DND-41 (cell line): ENCODE results near the gene C14orf119.

ENCODE experiments used
- ATAC-seq: fragments of 200-7000 bp; cut with Tn5 transposase; 3 replicates; pipeline ENCODE4 v1.9.1; 2021; ENCODE audit warnings: low read depth; ENCODE audit not compliant: insufficient read depth
- DNase-seq: peaks from one replicate; pipeline ENCODE4 v3.0.0-alpha.2; 2020
- H2AFZ ChIP-seq: 2 replicates; pipeline ENCODE4 v1.6.0; 2012; ENCODE audit warnings: low read depth, low read length
- H3K27ac ChIP-seq: 2 replicates; pipeline ENCODE4 v1.5.1; 2012; ENCODE audit warnings: low read length, inconsistent platforms
- H3K27me3 ChIP-seq: fragments of 200-600 bp; sonication (generic); 2 replicates; pipeline ENCODE4 v1.6.0; 2012; ENCODE audit warnings: low read length, mild to moderate bottlenecking, inconsistent platforms; ENCODE audit not compliant: insufficient read depth, poor library complexity
- H3K36me3 ChIP-seq: 2 replicates; pipeline ENCODE4 v1.5.1; 2012; ENCODE audit warnings: low read length, inconsistent platforms; ENCODE audit not compliant: insufficient read depth
- H3K4me1 ChIP-seq: 2 replicates; pipeline ENCODE4 v1.5.1; 2012; ENCODE audit warnings: mild to moderate bottlenecking, low read length; ENCODE audit not compliant: insufficient read depth
- H3K4me2 ChIP-seq: 2 replicates; pipeline ENCODE4 v1.6.0; 2012; ENCODE audit warnings: mild to moderate bottlenecking, moderate library complexity, low read length, inconsistent platforms; ENCODE audit not compliant: insufficient read depth
- H3K4me3 ChIP-seq, 2 experiments: fragments of 200-600 bp in 1 of 2; shearing (Covaris generic) in 1 of 2; 2 replicates each; pipeline ENCODE4 v1.5.1; 2012 to 2016; ENCODE audit warnings: inconsistent platforms in 2 of 2, low read length in 2 of 2, mild to moderate bottlenecking in 2 of 2, low read depth in 1 of 2, moderate library complexity in 1 of 2
- H3K79me2 ChIP-seq: 2 replicates; pipeline ENCODE4 v1.6.0; 2012; ENCODE audit warnings: low read length, inconsistent platforms; ENCODE audit not compliant: insufficient read depth
- H3K9ac ChIP-seq: 2 replicates; pipeline ENCODE4 v1.6.0; 2012; ENCODE audit warnings: low read depth, mild to moderate bottlenecking, inconsistent platforms, low read length, moderate library complexity
- H3K9me3 ChIP-seq: 2 replicates; pipeline ENCODE4 v1.5.1; 2012; ENCODE audit warnings: low read length, moderate library complexity, mild to moderate bottlenecking, inconsistent platforms; ENCODE audit not compliant: insufficient read depth, severe bottlenecking
- H4K20me1 ChIP-seq: 2 replicates; pipeline ENCODE4 v1.6.0; 2012; ENCODE audit warnings: low read length; ENCODE audit not compliant: insufficient read depth
- EZH2 ChIP-seq: IDR thresholded peaks from 3 replicates; pipeline ENCODE4 v1.6.1; 2012; ENCODE audit warnings: borderline replicate concordance, low read depth, mild to moderate bottlenecking, moderate library complexity, low read length, inconsistent platforms; ENCODE audit not compliant: severe bottlenecking
- TF ChIP-seq, protein P1 (sequence below): IDR thresholded peaks from 2 replicates; pipeline ENCODE4 v1.5.1; 2012; ENCODE audit warnings: borderline replicate concordance, low read length, moderate library complexity, mild to moderate bottlenecking; ENCODE audit not compliant: poor library complexity, severe bottlenecking; ENCODE audit errors: extremely low read depth

C14orf119 gene

GRCh38 chr14:23115918-23116317 is 20.6 kb downstream of the C14orf119 start:
- TF ChIP-seq, protein P1, sequence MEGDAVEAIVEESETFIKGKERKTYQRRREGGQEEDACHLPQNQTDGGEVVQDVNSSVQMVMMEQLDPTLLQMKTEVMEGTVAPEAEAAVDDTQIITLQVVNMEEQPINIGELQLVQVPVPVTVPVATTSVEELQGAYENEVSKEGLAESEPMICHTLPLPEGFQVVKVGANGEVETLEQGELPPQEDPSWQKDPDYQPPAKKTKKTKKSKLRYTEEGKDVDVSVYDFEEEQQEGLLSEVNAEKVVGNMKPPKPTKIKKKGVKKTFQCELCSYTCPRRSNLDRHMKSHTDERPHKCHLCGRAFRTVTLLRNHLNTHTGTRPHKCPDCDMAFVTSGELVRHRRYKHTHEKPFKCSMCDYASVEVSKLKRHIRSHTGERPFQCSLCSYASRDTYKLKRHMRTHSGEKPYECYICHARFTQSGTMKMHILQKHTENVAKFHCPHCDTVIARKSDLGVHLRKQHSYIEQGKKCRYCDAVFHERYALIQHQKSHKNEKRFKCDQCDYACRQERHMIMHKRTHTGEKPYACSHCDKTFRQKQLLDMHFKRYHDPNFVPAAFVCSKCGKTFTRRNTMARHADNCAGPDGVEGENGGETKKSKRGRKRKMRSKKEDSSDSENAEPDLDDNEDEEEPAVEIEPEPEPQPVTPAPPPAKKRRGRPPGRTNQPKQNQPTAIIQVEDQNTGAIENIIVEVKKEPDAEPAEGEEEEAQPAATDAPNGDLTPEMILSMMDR: no peak
- TF ChIP-seq EZH2: no peak
- no peak overlapping the region for H2AFZ ChIP-seq
- H3K79me2 ChIP-seq: no peaks in the 10 kb centered on the region
- no peaks in the 10 kb centered on the region for H3K36me3 ChIP-seq
- H3K27ac ChIP-seq: no peak overlapping the region
- peaks cover 2% of the 10 kb centered on the region; the same call in 1 of the 2 replicates for H3K4me1 ChIP-seq
- no peak overlapping the region for H3K4me3 ChIP-seq
- ATAC-seq: no peak
- DNase-seq: no peak
- no peak overlapping the region for H3K9ac ChIP-seq
- peaks cover 40% of the 10 kb centered on the region for H3K27me3 ChIP-seq
- H3K4me2 ChIP-seq: no peak overlapping the region
- H4K20me1 ChIP-seq: no peaks in the 10 kb centered on the region; the same call in none of the 2 replicates
- H3K9me3 ChIP-seq: no peaks in the 10 kb centered on the region

DNA sequence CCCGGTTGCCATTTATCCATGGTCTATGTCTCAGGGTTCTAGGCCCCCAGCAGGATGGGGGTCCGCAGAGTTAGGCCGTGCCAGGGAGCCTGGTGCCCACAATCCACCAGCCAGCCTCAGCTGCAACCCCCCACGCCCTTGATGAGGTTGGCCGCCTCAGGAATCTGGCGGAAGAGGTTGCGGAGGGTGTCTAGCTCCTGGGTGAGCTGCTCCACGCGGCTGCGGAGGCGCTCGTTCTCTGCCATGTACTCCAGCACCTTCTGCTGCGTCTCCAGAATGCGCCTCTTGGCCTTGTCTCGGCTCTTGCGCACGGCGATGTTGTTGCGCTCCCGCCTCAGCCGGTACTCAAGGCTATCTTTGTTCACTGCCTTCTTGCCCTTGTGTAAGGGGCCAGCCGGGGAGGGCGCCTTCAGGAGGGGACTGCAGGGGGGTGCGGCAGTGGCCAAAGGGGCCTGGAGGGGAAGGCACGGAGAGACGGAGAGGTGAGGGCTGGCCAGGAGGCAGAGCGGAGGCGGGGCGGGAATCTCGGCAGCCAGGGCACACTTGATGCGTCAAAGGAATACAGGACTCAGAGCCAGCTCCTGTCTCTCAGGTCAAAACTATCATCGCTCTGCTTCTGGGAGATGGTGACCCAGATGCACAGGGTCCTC is 22.2 kb downstream of the C14orf119 start:
- Histone ChIP-seq H3K9me3 (no peaks in the 10 kb centered on the region), H3K27ac (no peak overlapping the region), H3K9ac (no peak overlapping the region), H3K36me3 (no peaks in the 10 kb centered on the region), H2AFZ (no peak overlapping the region), H3K79me2 (no peaks in the 10 kb centered on the region), H4K20me1 (no peaks in the 10 kb centered on the region; the same call in none of the 2 replicates), H3K4me2 (no peak overlapping the region), H3K4me3 (no peak overlapping the region), H3K4me1 (peaks cover 5% of the 10 kb centered on the region; the same call in 1 of the 2 replicates), H3K27me3 (peaks cover 26% of the 10 kb centered on the region)
- TF ChIP-seq EZH2: no peak
- TF ChIP-seq, protein P1: no peak
- DNase-seq (no peak), ATAC-seq (no peak)

DNA sequence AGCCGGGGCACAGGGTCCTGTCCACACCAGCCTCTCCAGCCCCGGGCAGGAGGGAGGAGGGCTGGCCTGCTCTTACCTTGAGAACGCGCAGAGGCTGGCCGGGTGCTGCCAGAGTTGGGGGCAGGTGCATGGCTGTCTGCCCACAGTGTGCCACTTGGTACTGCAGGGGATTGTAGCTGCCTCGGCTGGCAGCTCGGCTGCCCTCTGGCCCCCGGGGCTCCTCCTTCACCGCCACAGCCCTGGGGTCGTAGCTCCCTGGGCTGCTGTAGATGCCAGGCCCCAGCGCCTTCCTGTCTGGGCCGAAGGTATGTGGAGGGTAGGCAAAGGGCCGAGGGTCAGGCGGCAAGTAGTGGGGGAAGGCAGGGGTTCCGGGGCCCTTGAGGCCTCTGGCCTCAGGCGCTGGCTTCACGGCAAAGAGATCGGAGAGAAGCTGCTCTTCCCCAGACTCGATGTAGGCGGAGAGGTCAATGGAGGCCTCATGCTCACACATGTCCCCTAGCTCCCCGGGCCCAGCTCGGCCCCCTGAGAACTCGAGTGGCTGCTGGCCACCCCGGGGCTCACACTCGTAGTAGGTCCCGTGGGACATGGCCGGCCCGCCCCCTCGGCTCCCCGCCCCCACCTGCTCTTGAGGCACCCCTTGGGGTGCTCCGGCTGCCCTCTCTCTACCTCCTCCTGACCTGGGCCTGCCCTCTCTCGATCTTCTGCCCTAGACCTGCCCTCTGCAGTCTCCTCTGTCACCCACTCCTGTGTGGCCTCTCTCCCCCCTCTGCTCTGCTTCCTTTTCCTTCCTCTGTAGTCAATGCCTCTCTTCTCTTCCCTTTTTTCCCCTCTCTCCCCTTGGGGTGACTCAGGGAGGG is 23.4 kb downstream of the C14orf119 start, which contains the start of gene CEBPE:
TSS of gene CEBPE (minus strand) at position 750 of the 857 bp plus-strand sequence. CDS start at position 586, 164 bp downstream.
- Histone ChIP-seq H3K27me3 (peaks cover 30% of the 10 kb centered on the region), H4K20me1 (no peaks in the 10 kb centered on the region; the same call in 1 of the 2 replicates), H3K27ac (no peak within 1 kb of the TSS), H3K79me2 (no peaks in the 10 kb centered on the region), H3K9me3 (no peaks in the 10 kb centered on the region), H2AFZ (no peak within 1 kb of the TSS; the same call in 1 of the 2 replicates), H3K9ac (no peak within 1 kb of the TSS), H3K4me2 (no peak within 1 kb of the TSS), H3K4me3 (no peak within 1 kb of the TSS), H3K36me3 (no peaks in the 10 kb centered on the region), H3K4me1 (peaks cover 5% of the 10 kb centered on the region; the same call in 1 of the 2 replicates)
- no peak for ATAC-seq
- no peak for DNase-seq
- no peak for TF ChIP-seq EZH2
